Smooth muscle cell (in vitro differentiated cells): ENCODE measurements around the gene NOCT. TPM values are rescaled to one million over a fixed set of nuclear protein-coding genes. Genes with fewer than 3 reads are reported as not detected.
A peak's percentile ranks its signal among the peaks of the same experiment; 100 is the strongest.

Experiments
- DNase-seq: peaks from one replicate; lab custom pipeline; 2025; ENCODE audit not compliant: unreplicated experiment; lab: John Stamatoyannopoulos, UW
- H2AFZ ChIP-seq: fragments of 200-600 bp; sonication (generic); 2 replicates; pipeline ENCODE4 v1.6.0; 2016; ENCODE audit warnings: antibody characterized with exemption, low read depth, mild to moderate bottlenecking
- H3F3A ChIP-seq: fragments of 200-600 bp; sonication (generic); 2 replicates; pipeline ENCODE4 v1.6.0; 2017; ENCODE audit warnings: antibody characterized with exemption, low read depth
- H3K27ac ChIP-seq: fragments of 200-600 bp; sonication (generic); 2 replicates; pipeline ENCODE4 v1.5.1; 2016; ENCODE audit warnings: low read depth, mild to moderate bottlenecking
- H3K27me3 ChIP-seq: fragments of 200-600 bp; sonication (generic); 2 replicates; pipeline ENCODE4 v1.6.1; 2016; ENCODE audit warnings: low read depth, mild to moderate bottlenecking
- H3K36me3 ChIP-seq: fragments of 200-600 bp; sonication (generic); 2 replicates; pipeline ENCODE4 v1.5.1; 2016; ENCODE audit warnings: low read depth
- H3K4me1 ChIP-seq: fragments of 200-600 bp; sonication (generic); 2 replicates; pipeline ENCODE4 v1.5.1; 2016; ENCODE audit warnings: low read depth
- H3K4me2 ChIP-seq: fragments of 200-600 bp; sonication (generic); 2 replicates; pipeline ENCODE4 v1.6.0; 2016; ENCODE audit warnings: mild to moderate bottlenecking
- H3K4me3 ChIP-seq: fragments of 200-600 bp; sonication (generic); 2 replicates; pipeline ENCODE4 v1.5.1; 2016; ENCODE audit warnings: mild to moderate bottlenecking
- H3K79me2 ChIP-seq: fragments of 200-600 bp; sonication (generic); 2 replicates; pipeline ENCODE4 v1.6.0; 2016; ENCODE audit warnings: low read depth, mild to moderate bottlenecking
- H3K9ac ChIP-seq: fragments of 200-600 bp; sonication (generic); 2 replicates; pipeline ENCODE4 v1.6.0; 2016; ENCODE audit warnings: low read depth
- H3K9me3 ChIP-seq: fragments of 200-600 bp; sonication (generic); replicated peaks from 2 replicates; pipeline ENCODE4 v1.5.1; 2016; ENCODE audit warnings: low read depth
- H4K20me1 ChIP-seq: fragments of 200-600 bp; sonication (generic); 2 replicates; pipeline ENCODE4 v1.6.0; 2016; ENCODE audit warnings: low read depth
- CTCF ChIP-seq: fragments of 200-600 bp; sonication (generic); IDR thresholded peaks from 2 replicates; pipeline ENCODE4 v1.5.1; 2017; ENCODE audit warnings: borderline replicate concordance, mild to moderate bottlenecking, antibody characterized with exemption; ENCODE audit not compliant: insufficient read depth, poor library complexity, severe bottlenecking
- WGBS: methylation state at CpG from one replicate; pipeline ENCODE4 v1.1.7; 2016; ENCODE audit warnings: low lambda C conversion rate; 5-methylcytosine and 5-hydroxymethylcytosine counted together
- polyA plus RNA-seq: library from polyadenylated mRNA; unstranded; fragments of >200 nt; fragmentation: Nextera tagmentation; extraction: Ambion mirVana; gene quantifications from 2 replicates; pipeline ENCODE4 v1.2.1, GENCODE V29; 2016
- total RNA-seq: library from RNA; depleted of rRNA; stranded (reverse); fragments of >200 nt; gene quantifications from 2 replicates; pipeline ENCODE4 v1.2.3, GENCODE V29; 2014

NOCT gene
- total and polyA plus RNA-seq, 2 experiments from 2014 or later, result 6.7 to 33.4 TPM

GRCh38 chr4:139042981-139043460, 27.4 kb downstream of the NOCT start:
- no peak overlapping the region for H3K4me2 ChIP-seq
- H2AFZ ChIP-seq, result no peak overlapping the region
- peaks cover 20% of the 10 kb centered on the region for H3F3A ChIP-seq
- H3K27ac ChIP-seq, result no peak overlapping the region
- TF ChIP-seq CTCF, result no peak
- 96% methylated on average over 10 of the region's 10 CpGs for WGBS
- no peaks in the 10 kb centered on the region for H3K9me3 ChIP-seq
- H4K20me1 ChIP-seq, result peaks cover 95% of the 10 kb centered on the region
- H3K4me1 ChIP-seq, result no peaks in the 10 kb centered on the region
- DNase-seq, result no peak
- H3K27me3 ChIP-seq, result no peaks in the 10 kb centered on the region
- H3K79me2 ChIP-seq, result peaks cover 84% of the 10 kb centered on the region
- H3K36me3 ChIP-seq, result peaks cover 5% of the 10 kb centered on the region
- H3K9ac ChIP-seq, result no peak overlapping the region
- H3K4me3 ChIP-seq, result no peak overlapping the region

- Histone ChIP-seq H3K27ac (peak overlapping the region; percentile 19), H3F3A (peaks cover 20% of the 10 kb centered on the region), H3K27me3 (no peaks in the 10 kb centered on the region), H2AFZ (no peak overlapping the region), H3K4me2 (no peak overlapping the region), H3K9ac (no peak overlapping the region), H3K9me3 (no peaks in the 10 kb centered on the region), H3K4me1 (no peaks in the 10 kb centered on the region), H3K79me2 (peaks cover 85% of the 10 kb centered on the region), H3K36me3 (peaks cover 5% of the 10 kb centered on the region), H3K4me3 (no peak overlapping the region), H4K20me1 (peaks cover 91% of the 10 kb centered on the region)
- 74% methylated on average over 2 of the region's 2 CpGs for WGBS
- DNase-seq, result no peak
- no peak for TF ChIP-seq CTCF
These were observed 28.7 kb downstream of the NOCT start for GRCh38 chr4:139044291-139044690.

- Histone ChIP-seq H4K20me1 (peaks cover 79% of the 10 kb centered on the region), H3K36me3 (peaks cover 5% of the 10 kb centered on the region), H3K4me2 (no peak overlapping the region), H2AFZ (no peak overlapping the region), H3K9me3 (no peaks in the 10 kb centered on the region), H3F3A (peaks cover 15% of the 10 kb centered on the region), H3K79me2 (peaks cover 52% of the 10 kb centered on the region), H3K27me3 (no peaks in the 10 kb centered on the region), H3K4me1 (no peaks in the 10 kb centered on the region), H3K9ac (no peak overlapping the region), H3K4me3 (no peak overlapping the region), H3K27ac (no peak overlapping the region)
- 95% methylated on average over 3 of the region's 3 CpGs for WGBS
- no peak for TF ChIP-seq CTCF
- no peak for DNase-seq
These were observed 32.4 kb downstream of the NOCT start for GRCh38 chr4:139048026-139048425.

- Histone ChIP-seq H3K9me3 (no peaks in the 10 kb centered on the region), H3K4me1 (no peaks in the 10 kb centered on the region), H3F3A (peaks cover 10% of the 10 kb centered on the region), H3K36me3 (peaks cover 5% of the 10 kb centered on the region), H3K9ac (no peak overlapping the region), H2AFZ (no peak overlapping the region), H3K4me2 (peak overlapping the region; percentile 4), H4K20me1 (peaks cover 77% of the 10 kb centered on the region), H3K4me3 (no peak overlapping the region), H3K79me2 (peaks cover 37% of the 10 kb centered on the region), H3K27me3 (no peaks in the 10 kb centered on the region), H3K27ac (peak overlapping the region; percentile 60)
- TF ChIP-seq CTCF, result no peak
- DNase-seq, result no peak
- 48% methylated on average over 2 of the region's 2 CpGs for WGBS
These were observed 34.9 kb downstream of the NOCT start for GRCh38 chr4:139050446-139050845.
